ENCODE results near the gene IQCM.

DNA sequence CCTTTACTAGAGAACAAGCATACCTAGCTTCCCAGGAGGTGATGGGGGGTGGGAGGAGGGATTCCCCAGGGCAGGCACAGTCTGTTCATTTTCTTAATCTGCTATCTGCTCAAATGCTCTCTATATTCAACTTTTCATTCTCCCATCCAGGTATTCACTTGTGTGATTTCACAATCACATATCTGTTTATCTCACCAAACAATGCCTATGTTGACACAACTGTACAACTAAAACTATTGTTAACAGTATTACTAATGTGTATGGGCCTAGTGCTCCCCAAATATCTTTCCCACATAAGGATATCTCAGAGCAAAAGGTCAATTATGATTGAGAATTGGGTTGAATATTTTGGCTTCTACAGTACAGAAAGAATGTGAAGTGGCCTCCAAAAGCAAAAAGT is 210.8 kb downstream of the IQCM start:
- TF ChIP-seq, protein P1, sequence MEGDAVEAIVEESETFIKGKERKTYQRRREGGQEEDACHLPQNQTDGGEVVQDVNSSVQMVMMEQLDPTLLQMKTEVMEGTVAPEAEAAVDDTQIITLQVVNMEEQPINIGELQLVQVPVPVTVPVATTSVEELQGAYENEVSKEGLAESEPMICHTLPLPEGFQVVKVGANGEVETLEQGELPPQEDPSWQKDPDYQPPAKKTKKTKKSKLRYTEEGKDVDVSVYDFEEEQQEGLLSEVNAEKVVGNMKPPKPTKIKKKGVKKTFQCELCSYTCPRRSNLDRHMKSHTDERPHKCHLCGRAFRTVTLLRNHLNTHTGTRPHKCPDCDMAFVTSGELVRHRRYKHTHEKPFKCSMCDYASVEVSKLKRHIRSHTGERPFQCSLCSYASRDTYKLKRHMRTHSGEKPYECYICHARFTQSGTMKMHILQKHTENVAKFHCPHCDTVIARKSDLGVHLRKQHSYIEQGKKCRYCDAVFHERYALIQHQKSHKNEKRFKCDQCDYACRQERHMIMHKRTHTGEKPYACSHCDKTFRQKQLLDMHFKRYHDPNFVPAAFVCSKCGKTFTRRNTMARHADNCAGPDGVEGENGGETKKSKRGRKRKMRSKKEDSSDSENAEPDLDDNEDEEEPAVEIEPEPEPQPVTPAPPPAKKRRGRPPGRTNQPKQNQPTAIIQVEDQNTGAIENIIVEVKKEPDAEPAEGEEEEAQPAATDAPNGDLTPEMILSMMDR (IDR thresholded peaks at IDR 0.05), result no peak
- no peak for TF ChIP-seq TCF7L2 (IDR thresholded peaks at IDR 0.05; ENCODE audit: low read depth, low read length)
- no peak for TF ChIP-seq POLR2AphosphoS5 (IDR thresholded peaks at IDR 0.05; ENCODE audit: low read depth, low read length)
- TF ChIP-seq, protein P2, sequence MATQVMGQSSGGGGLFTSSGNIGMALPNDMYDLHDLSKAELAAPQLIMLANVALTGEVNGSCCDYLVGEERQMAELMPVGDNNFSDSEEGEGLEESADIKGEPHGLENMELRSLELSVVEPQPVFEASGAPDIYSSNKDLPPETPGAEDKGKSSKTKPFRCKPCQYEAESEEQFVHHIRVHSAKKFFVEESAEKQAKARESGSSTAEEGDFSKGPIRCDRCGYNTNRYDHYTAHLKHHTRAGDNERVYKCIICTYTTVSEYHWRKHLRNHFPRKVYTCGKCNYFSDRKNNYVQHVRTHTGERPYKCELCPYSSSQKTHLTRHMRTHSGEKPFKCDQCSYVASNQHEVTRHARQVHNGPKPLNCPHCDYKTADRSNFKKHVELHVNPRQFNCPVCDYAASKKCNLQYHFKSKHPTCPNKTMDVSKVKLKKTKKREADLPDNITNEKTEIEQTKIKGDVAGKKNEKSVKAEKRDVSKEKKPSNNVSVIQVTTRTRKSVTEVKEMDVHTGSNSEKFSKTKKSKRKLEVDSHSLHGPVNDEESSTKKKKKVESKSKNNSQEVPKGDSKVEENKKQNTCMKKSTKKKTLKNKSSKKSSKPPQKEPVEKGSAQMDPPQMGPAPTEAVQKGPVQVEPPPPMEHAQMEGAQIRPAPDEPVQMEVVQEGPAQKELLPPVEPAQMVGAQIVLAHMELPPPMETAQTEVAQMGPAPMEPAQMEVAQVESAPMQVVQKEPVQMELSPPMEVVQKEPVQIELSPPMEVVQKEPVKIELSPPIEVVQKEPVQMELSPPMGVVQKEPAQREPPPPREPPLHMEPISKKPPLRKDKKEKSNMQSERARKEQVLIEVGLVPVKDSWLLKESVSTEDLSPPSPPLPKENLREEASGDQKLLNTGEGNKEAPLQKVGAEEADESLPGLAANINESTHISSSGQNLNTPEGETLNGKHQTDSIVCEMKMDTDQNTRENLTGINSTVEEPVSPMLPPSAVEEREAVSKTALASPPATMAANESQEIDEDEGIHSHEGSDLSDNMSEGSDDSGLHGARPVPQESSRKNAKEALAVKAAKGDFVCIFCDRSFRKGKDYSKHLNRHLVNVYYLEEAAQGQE (IDR thresholded peaks at IDR 0.05; ENCODE audit: insufficient read depth in 1 of 2, low read depth in 2 of 2, low read length in 1 of 2), result no peak
- no peak for TF ChIP-seq SIN3A (IDR thresholded peaks at IDR 0.05; ENCODE audit: borderline replicate concordance, insufficient read depth, low read depth, low read length)
